Hematopoietic multipotent progenitor cell treated with erythropoietin and hydrocortisone succinate and interleukin-3 and kit ligand, for 8 days (in vitro differentiated cells): ENCODE results near the gene RAPGEFL1.
A peak's percentile ranks its signal among the peaks of the same experiment; 100 is the strongest.
"Not testable (repeated sequence)": the region's sequence is repeated elsewhere in the genome, so short reads cannot be mapped to it uniquely, and the experiment has no call there.

ENCODE experiments used
- DNase-seq: peaks from one replicate; pipeline ENCODE4 v3.0.0-alpha.2; 2015

The RAPGEFL1 gene, protein sequence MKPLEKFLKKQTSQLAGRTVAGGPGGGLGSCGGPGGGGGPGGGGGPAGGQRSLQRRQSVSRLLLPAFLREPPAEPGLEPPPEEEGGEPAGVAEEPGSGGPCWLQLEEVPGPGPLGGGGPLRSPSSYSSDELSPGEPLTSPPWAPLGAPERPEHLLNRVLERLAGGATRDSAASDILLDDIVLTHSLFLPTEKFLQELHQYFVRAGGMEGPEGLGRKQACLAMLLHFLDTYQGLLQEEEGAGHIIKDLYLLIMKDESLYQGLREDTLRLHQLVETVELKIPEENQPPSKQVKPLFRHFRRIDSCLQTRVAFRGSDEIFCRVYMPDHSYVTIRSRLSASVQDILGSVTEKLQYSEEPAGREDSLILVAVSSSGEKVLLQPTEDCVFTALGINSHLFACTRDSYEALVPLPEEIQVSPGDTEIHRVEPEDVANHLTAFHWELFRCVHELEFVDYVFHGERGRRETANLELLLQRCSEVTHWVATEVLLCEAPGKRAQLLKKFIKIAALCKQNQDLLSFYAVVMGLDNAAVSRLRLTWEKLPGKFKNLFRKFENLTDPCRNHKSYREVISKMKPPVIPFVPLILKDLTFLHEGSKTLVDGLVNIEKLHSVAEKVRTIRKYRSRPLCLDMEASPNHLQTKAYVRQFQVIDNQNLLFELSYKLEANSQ

DNA sequence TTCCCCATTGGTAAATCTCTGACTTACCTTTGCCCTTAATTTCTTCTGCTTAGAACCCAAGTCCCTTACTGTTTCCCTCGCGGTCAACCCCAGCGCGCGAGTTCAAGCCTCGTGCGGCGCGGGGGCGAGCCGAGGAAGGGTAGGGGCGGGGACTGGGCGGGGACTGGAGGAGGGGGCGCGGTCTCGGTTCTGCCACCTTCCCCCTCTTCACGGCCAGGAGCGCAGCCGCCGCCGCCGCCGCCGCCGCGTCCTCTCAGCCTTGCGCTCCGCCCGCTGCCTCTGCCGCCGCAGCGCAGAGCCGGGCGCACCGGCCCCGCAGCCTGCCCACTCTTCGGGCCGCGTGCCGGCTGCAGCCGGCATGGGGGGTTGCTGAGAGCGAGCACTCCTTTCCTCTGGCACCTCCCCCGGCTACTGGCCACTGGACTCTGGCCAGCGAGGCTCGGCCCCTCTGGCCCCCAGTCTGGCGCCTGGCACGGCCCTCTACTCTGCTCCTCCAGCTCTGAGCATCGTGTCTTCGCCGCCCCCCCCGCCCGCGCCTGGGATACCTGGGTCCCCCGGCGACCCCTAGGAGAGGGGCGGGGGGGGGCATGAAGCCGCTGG, at the start of gene RAPGEFL1:
Gene RAPGEFL1 (plus strand): TSS at position 196 of the 600 bp plus-strand sequence. CDS start 392 bp downstream, at position 588.
- DNase-seq, result peak; percentile 69

DNA sequence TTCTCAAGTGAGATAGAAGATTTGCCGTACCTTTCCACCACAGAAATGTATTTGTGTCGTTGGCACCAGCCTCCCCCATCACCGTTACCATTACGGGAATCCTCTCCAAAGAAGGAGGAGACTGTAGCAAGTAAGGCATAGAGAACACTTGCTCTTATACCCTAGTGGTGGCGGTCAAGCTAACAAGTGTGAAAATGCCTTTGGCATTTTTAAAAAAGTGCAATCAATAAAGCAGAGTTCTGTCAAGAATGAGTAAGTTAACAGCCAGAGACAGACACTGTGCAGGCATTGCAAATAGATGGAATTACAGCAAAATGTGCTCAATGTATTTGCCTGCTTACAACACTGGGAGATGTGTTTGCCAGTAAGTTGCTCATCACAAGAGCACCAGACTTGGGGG, 47.8 kb upstream of the RAPGEFL1 start:
- no peak for DNase-seq

DNA sequence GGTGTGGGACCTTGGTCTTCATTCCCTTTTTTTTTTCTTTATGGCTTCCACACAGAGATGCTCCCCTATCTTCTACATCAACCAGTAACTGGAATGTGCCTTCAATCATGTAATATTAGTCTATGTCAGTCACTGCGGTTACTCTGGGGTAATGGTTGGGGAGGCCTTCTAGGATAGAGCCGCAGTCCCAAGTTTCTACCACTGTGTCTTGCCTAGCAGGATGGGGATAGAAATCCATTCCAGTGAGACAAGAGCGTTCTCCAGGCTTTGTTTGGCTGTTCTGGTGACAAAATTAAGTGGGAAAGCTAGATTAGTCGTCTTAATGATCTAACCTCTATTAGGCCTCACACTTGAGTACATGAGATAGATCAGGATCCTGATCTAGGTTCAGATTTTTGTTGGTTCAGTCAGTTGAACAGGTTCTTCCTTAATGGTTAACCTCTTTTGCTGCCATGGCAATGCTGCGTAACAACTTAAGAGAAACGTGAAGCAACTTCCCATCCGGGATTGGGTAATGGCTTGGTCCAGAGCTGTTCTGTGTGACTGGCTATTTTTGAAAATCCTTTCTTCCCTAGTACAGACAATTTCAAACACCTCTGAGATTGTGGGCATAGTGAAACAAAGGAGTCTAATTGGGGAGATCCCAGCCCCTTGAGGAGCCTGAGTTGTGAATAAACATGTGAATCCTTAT, 46.8 kb upstream of the RAPGEFL1 start:
- DNase-seq, result peak; percentile 26

DNA sequence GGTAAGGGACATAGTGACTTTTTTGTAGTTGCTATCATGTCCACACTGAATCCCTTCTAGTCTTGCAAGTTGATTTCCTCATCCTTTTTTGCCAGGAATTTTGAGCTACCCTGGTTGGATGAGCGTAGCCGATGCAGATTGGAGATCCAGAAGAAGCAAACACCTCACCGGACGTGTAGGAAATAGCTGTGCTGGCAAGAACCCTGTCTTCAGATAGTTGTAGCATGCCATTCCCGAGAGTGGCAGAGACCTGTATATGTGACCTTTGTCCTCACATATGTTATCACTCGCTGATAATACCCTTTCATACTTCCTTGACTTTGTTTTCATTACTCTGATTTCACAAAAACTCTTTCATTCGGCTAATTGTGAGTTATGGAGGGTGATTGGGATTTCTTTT, 43.1 kb upstream of the RAPGEFL1 start:
- DNase-seq, result no peak

DNA sequence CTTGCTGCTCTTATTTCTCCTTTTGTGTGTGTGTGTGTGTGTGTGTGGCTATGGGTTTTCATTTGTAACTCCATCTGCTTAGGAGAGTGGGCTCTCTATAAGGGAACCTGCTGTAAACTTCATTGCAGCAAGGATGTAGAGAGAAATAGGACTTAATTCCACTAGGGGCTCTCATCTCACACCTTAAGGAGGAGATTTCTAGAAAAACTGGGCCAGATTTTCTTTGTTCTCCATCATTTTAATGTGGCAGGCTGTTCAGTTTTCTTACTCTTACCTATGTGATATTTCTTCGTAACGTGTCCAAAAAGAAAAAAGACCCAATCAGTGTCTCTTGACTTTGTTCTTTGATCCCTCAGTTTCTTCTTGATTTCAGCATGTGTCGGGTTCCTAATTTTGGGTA, 41.5 kb upstream of the RAPGEFL1 start:
- no peak for DNase-seq

DNA sequence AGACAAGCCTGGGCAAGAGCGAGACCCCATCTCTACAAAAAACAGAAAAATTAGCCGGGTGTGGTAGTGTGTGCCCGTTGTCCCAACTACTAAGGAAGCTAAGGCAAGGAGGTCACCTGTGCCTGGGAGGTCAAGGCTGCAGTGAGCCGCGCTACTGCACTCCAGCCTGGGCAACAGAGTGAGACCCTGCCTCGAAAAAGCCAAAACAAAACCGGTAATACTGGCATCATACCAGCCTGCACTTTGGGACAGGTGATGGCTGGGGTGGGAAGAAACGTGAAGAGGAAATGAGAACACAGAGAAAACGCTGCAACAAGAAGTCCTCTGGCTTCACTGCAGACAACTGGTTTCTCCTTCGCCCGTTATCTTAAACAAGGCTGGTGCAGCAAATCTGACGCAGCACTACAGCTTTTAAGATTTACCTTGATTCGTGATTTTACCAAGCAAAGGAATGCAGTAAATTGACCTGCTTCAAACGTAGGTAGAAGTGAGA, 37.7 kb upstream of the RAPGEFL1 start:
- no peak for DNase-seq

DNA sequence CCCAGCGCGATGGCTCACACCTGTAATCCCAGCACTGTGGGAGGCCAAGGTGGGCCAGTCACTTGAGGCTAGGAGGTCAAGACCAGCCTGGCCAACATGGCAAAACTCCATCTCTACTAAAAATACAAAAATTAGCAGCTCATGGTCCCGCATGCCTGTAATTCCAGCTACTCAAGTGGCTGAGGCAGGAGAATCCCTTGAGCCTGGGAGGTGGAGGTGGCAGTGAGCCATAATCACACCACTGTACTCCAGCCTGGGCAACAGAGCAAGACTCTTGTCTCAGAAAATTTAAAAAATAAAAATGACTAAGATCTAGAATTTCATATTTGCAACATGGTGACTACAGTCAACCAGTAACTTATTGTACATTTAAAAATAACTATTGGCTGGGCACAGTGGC, 34.1 kb upstream of the RAPGEFL1 start:
- not testable (repeated sequence) for DNase-seq

DNA sequence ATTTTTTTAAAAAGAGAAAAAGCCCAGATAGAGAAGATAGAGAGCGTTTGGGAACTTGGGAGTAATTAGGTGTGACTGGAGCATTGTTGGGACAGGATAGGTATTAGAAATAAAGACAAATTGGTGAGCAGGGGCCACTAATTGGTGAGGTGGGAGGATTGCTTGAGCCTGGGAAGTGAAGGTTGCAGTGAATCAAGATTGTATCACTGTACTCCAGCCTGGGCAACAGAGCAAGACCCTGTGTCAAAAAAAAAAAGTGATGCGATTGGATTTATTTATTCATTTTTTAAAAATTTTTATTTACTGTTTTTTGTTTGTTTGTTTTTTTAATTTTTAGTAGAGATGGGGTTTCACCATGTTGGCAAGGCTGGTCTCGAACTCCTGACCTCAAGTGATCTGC, 31.8 kb upstream of the RAPGEFL1 start:
- no peak for DNase-seq

DNA sequence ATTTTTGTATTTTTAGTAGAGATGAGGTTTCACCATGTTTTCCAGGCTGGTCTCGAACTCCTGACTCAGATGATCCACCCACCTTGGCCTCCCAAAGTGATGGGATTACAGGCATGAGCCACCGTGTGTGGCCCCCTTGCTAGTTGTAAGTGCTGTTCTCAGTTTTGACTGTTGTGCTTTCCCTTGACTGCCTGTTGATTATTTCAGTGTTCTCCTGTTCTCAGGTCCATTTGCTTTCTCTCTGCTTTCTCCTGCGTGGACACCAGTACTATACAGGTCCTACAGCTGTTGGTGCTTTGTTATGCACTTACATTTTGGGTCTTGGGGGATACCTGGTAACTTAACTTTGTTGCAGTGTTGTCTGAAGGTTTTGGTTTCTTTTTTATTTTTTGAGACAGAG, 28.7 kb upstream of the RAPGEFL1 start:
- DNase-seq, result no peak

DNA sequence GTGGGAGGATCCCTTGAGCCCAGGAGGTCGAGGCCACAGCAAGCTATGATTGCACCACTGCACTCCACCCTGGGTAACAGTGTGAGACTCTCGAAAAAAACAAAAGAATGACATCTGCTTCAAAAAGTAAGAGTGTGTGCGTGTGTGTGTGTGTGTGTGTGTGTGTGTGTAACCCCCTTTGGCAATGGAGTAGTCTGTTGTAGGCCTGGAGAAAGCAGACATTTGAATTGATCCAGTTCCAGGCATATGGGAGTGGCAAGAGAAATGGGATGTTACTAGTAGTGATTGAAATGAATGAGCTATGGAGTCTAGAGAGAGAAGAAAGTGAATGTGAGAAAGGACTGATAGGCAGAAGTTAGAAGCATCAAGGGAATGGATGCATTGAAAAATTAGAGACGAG, 27.0 kb upstream of the RAPGEFL1 start:
- DNase-seq, result no peak

DNA sequence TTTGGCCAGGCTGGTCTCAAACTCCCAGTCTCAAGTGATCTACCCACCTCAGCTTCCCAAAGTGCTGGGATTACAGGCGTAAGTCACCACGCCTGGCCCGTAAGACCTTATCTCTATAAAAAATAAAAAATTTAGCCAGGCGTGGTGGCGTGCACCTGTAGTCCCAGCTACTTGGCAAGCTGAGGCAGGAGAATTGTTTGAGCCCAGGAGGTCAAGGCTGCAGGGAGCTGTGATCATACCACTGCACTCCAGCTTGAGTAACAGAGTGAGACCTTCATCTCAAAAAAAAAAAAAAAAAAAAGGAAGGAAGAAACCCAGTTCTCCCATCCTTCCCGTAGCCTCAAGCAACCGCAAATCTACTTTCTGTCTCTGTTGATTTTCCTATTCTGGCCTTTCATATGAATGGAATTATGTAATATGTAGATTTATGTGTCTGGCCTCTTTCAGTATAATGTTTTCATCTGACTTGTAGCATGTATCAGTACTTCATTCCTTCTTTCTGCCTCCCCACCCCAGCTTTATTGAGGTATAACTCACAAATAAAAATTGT, 25.8 kb upstream of the RAPGEFL1 start:
- DNase-seq, result no peak

DNA sequence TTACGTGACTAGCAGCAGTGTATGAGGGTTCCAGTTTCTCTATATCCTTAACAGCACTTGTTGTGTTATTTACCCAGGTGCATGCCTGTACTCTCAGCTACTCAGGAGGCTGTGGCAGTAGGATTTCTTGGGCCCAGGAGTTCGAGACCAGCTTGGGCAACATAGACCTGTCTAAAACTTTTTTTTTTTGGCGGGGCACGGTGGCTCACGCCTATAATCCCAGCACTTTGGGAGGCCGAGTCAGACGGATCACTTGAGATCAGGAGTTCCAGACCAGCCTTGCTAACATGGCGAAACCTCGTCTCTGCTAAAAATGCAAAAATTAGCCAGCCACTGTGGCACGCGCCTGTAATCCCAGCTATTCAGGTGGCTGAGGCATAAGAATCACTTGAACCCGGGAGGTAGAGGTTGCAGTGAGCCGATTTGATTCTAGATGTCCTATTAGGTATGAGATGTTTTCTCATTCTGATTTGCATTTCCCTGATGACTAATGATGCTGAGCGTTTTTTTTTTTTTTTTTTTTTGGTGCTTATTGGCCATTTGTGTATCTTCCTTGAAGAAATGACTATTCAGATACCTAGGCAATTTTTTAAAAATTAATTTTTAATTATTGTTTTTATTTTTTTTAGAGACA, 23.6 kb upstream of the RAPGEFL1 start:
- DNase-seq, result no peak

DNA sequence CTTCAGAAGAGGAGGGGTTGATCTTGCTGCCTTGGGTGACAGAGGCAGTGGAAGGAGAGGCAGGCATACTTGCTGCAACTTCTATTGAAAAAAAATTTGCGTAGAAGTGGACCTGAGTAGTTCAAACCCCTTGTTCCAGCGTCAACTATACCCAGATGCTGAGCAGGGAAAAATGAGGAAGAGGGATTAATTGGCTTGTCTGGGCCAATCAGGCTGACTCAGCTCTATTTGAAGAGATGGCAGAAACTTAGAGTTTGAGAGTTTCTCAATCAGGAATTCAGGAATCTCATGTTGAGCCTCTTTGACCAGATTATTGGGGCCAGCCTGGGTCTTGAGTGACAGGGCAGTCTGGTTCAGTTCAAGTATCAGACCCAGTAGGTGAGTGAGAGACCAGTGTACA, 19.3 kb upstream of the RAPGEFL1 start:
- no peak for DNase-seq

DNA sequence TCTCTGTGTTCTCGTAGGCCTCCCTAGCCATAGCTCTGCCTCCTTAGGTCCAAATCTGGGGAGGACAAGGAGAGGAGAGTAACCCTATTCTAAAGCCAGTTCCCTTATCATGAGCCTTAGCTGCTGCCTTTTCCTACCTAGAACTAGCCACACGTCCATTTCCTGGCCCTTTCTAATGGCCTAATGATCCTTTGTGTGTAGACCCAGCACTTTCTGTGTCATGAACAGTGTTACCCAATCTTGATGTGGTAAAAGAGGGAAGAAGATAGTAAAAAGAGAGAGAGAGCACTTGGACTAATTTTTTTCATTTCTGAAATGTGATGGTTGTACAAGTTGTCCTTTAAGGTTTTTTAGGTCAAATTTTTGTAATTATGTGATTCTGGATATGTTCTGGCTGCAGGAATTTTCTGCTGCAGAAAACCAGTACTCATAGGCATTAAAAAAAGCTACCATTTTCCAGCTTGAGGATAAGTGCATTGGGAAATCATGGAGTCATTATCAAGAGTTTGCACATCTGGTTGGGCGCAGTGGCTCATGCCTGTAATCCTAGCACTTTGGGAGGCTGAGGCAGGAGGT, 18.7 kb upstream of the RAPGEFL1 start:
- no peak for DNase-seq

DNA sequence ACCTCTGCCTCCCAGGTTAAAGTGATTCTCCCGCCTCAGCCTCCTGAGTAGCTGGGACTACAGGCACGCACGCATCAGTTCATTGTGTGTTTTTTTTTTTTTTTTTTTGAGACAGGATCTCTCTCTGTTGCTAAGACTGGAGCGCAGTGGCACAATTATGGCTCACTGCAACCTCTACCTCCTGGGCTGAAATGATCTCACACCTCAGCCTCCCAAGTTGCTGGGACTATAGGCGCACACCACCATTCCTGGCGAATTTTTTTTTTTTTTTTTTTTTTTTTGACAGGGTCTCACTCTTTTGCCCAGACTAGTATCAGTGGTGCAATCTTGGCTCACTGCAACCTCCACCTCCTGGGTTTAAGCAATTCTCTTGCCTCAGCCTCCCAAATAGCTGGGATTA, 17.8 kb upstream of the RAPGEFL1 start:
- no peak for DNase-seq

DNA sequence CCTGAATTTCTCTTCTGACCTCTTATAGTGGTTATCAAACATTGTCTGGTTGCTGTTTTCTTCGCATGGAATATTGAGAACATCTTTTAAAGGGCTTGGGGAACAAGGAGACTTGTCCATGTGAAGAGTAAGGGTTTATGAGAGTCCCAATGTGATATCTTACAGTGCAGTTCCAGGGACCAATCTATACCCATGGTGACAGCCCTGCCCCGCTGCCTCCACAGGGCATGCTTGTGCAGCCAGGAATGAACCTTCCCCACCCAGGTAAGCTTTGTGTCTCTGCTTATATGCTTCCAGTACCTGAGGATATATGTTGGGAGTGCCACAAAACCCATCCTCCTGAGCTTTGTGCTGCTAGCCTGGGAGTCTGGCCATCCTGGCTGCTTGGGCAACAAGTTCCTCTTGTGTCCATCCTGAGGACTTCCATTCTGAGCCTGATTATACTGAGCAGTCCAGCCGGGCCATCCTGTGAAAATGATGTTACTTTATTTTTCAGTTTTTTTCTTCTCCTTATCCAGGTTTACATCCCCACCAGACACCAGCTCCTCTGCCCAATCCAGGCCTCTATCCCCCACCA, 9.5 kb upstream of the RAPGEFL1 start:
- DNase-seq, result no peak

DNA sequence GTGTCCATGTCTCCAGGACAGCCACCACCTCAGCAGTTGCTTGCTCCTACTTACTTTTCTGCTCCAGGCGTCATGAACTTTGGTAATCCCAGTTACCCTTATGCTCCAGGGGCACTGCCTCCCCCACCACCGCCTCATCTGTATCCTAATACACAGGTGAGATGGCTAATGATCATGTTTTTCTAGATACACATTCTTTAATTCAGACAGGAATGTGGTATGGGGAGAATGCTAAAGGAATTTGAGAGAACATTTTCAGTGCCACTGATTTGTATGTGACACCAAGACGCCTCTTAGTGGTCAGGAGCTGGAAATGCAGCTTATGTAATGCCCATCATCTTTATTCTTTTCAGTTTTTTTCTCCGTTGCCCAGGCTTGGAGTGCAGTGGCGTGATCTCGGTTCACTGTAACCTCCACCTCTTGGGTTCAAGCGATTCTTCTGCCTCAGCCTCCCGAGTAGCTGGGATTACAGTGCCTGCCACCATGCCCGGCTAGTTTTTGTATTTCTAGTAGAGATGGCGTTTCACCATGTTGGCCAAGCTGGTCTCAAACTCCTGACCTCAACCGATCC, 8.9 kb upstream of the RAPGEFL1 start:
- peak; percentile 71 for DNase-seq

DNA sequence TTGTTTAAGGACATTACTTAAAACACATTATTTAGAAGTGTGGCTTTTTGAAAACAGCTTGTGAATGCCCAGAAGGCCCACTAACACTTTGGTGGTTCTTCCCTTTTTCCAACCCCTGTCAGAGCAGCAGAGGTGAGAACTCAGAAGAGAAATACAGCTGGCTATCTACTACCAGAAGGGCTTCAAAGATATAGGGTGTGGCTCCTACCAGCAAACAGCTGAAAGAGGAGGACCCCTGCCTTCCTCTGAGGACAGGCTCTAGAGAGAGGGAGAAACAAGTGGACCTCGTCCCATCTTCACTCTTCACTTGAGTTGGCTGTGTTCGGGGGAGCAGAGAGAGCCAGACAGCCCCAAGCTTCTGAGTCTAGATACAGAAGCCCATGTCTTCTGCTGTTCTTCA, 6.9 kb upstream of the RAPGEFL1 start:
- DNase-seq, result peak; percentile 78

DNA sequence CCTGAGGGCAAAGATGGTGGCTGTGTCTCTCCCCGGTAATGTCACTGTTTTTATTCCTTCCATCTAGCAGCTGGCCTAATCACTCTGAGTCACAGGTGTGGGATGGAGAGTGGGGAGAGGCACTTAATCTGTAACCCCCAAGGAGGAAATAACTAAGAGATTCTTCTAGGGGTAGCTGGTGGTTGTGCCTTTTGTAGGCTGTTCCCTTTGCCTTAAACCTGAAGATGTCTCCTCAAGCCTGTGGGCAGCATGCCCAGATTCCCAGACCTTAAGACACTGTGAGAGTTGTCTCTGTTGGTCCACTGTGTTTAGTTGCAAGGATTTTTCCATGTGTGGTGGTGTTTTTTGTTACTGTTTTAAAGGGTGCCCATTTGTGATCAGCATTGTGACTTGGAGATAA, 5.5 kb upstream of the RAPGEFL1 start:
- DNase-seq, result no peak

DNA sequence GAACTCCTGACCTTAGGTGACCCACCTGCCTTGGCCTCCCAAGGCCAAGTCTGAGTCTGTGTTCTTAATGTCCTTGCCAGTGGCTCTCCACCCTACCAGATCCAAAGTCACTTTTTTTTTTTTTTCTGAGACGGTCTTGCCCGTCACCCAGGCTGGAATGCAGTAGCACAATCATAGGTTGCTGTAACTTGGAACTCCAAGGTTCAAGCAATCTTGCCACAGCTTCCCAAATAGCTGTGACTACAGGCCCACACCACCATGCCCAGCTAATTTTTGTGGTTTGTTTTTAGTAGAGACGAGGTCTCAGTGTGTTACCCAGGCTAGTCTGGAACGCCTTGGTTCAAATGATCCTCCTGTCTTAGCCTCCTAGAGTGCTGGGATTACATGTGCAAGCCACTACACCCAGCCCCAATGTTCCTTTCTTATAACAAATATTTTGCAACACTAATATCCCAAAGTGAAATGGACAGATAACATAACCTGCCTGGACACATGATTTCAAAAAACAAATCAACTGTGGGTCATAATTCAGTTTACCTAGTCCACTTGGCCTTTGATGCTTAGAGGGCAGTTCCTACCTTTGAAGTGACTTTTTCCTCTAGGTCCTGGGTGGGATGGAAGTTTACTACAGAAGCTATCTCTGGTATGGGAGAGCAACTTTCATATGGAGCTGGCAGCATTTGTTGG, 4.0 kb upstream of the RAPGEFL1 start:
- DNase-seq, result no peak

DNA sequence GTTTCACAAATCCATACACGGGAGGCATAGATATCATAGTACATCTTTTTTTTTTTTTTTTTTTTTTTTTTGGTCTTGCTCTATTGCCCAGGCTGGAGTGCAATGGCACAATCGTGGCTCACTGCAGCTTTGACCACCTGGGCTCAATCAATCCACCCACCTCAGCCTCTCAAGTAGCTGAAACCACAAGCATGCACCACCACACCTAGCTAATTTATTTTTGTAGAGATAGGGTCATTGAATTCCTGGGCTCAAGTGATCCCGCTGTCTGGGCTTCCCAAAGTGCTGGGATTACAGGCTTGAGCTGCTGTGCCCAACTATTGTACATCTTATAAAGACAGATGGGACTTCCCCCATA, 3.5 kb upstream of the RAPGEFL1 start:
- no peak for DNase-seq
